Activated naive CD8-positive, alpha-beta T cell treated with anti-CD3 and anti-CD28 coated beads, Interleukin-2, amount 50 U/mL, for 16 hours (primary cell): ENCODE results near the gene CRACR2B.

ENCODE experiments used
- DNase-seq: peaks from one replicate; pipeline ENCODE4 v3.0.0-alpha.2; 2020; ENCODE audit warnings: low read depth, low spot score

CRACR2B gene

GRCh38 chr11:838441-839279 lies 10.9 kb downstream of the CRACR2B start:
- DNase-seq = no peak

GRCh38 chr11:839280-839623 lies 11.5 kb downstream of the CRACR2B start:
- no peak for DNase-seq

DNA sequence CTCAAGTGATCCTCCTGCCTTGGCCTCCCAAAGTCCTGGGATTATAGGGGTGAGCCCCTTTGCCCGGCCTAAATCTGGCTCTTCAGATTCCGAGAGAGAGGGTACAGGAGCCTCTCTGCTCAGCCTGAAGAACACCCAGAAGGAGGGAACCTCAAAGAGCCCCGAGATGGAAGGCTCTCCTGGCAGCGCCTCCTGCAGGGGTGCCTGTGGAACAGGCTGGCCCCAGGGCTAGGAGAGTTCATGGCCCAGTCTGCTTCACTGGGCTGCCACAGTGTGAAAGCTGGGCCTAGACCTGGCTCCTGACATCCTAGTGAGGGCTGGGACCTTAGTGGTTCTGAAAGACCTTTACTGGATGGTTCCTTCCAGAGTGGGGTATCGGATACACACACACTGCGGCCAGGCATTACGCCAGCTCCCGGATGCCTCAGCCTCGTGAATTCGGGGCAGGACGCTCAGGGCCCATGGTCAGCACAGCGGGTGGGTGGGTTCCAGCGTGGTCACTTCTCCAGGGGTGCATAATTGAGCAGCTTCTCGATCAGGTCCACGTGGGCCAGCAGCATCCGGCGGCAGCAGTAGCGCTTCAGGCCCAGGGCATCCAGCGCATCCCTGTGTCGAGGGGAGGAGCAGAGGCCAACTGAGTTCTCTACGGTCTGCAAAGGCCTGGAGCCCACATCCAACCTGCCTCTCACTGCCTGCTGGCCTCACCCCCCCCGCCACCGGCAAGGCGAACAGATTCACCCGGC lies 12.3 kb downstream of the CRACR2B start:
- no peak for DNase-seq

DNA sequence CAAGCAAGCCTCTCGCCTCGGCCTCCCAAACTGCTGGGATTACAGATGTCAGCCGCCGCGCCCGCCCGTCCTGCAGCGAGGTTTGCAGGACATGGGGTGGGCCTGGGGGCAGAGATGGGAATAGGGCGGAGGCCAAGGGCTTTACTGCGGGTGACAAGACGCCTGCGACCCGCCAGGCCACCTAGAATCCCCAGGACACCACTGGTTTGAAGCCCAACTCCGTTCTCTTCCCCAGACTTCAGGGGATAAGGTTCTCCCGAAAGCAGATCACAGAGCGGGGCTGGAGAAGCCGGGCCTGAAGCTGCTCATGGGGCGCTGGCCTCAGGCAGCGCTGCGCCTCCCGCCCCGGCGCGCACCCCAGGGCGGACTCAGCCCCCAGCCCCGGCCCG lies 14.3 kb downstream of the CRACR2B start:
- DNase-seq = no peak

GRCh38 chr11:842370-843002 lies 14.8 kb downstream of the CRACR2B start, which contains the start of the genes POLR2L and TSPAN4:
Gene POLR2L (minus strand): TSS chr11:842529. CDS start chr11:842508, 21 bp downstream.
Gene TSPAN4 (plus strand): TSS chr11:842852. CDS start chr11:850305, 7,453 bp downstream.
- DNase-seq = peak; percentile 79

- DNase-seq = no peak
Measured at GRCh38 chr11:843086-843734, 15.5 kb downstream of the CRACR2B start.

- no peak for DNase-seq
Measured at GRCh38 chr11:843818-844692, 16.3 kb downstream of the CRACR2B start.

- DNase-seq = no peak
Measured at GRCh38 chr11:844693-845644, 17.2 kb downstream of the CRACR2B start.

- DNase-seq = no peak
Measured at GRCh38 chr11:845872-846495, 18.3 kb downstream of the CRACR2B start.

DNA sequence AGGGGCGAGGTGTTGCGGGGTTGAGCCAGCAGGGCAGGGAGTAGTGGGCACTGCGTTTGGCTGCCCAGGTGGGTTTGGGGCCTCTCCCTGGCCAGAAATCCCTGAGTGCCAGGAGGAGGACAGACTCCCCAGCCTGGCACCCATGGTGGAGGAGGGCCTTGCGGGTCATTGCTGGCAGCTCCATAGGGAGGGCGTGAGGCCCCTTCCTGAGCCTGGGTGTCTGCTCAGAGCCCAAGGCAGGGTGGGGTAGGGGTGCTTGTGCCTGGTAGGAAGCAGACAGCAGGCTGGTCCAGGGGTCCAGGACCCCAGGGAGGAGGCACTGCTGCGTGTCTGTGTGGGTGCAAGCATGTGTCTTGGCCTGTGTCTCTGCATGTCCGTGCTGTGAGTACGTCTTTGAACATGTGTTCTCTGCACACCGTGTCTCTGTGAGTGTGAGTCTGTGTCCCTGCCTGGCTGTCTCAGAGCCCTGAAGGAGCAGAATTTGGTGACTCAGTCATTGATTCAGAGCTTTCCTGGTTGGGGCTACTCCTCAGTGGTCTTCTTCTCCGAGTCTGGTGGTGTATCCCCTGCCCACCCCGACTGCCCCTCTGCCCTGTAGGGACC lies 18.9 kb downstream of the CRACR2B start:
- DNase-seq = no peak

DNA sequence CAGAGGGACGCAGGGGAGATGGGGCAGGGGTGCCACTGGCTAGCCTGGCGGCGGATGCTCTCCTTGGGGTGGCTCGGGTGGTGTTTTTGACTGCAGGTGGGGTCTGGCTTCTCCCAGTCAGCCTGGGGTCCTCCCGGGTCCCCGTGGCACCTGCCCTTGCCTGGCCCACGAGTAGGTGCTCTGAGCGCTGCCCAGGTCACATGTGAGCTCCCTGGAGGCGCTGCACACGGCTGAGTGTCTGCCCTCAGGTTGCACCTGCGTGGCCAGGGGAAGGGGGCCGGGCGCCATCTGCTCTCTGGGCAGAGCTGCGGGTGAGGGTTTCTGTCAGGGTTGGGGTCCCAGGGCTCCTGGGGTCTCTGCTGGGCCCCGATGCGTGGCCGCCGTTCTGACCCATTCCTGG lies 20.2 kb downstream of the CRACR2B start:
- DNase-seq = no peak

GRCh38 chr11:848380-848931 lies 20.7 kb downstream of the CRACR2B start:
- DNase-seq = peak; percentile 46

GRCh38 chr11:849104-849824 lies 21.5 kb downstream of the CRACR2B start:
- no peak for DNase-seq

DNA sequence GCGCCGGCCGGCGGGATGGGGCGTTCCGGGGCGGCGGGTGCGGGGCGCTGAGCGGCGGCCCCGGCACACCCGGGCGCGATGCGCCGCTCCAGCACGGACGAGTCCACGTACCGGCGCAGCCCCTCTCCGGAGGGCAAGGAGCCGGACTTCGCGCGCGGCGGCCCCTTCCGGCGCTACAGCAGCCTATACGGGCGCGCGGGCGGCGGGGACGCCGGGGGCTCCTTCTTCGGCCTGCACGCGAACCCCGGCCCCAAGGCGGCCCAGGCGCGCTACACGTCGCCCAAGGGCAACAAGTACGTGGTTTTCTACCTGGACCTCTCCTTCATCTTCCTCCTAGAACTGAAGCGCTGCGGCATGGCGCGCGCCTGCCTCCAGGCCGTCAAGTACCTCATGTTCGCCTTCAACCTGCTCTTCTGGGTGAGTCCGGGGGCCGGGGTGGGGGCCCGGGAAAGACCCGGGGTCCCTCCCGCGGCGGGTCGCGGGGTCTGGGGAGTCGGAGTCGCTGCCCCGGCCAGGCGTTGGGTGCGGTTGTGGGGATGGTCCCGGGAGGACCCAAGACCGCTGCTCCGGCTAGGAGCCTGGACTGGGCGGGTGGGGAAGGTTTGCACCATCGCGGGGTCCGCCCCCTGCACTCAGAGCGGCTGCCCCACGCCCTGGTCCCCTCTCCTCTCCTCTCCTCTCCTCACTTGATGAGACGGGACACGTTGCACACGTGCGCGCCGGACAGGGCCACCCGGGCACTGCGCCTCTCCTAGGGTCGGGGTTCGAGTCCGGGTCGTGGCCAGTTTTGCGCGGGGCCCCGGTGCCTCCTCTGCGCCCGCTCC lies 22.4 kb downstream of the CRACR2B start:
- DNase-seq = no peak

GRCh38 chr11:850775-851763 lies 23.4 kb downstream of the CRACR2B start:
- no peak for DNase-seq

DNA sequence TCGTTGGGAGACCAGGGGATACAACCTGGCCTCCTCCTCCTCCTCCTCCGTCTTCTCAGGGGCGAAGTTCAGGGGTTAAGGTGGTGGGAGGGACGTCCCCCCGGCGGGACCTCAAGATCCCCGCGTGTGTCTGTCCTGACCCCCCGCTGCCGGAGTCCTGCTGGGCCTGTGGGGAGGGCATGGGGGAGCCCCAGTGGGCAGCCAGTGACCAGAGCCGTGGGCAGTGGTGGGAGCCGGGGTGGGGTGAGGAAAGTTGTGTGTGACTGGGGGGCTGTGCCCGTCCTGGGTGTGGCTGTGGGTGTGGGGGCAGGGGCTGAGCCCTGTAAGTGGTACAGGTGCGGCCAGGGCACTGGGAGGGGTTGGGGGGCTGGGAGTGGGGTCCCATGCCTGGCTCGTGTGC lies 25.0 kb downstream of the CRACR2B start:
- DNase-seq = no peak
